Prostate gland (tissue), 2 donors: ENCODE measurements around the gene POU2F1.

ENCODE experiments used
- POLR2A ChIP-seq: fragments of 450-650 bp; IDR thresholded peaks from one replicate; pipeline ENCODE4 v1.6.1; 2016; ENCODE audit warnings: antibody characterized with exemption, mild to moderate bottlenecking
- POLR2AphosphoS5 ChIP-seq: sonication (generic); formaldehyde crosslinking; IDR thresholded peaks from one replicate; pipeline ENCODE4 v1.6.1; 2017; ENCODE audit warnings: antibody characterized with exemption
- TF ChIP-seq, protein P1 (sequence below), 4 experiments: fragments of 200-600 bp in 2 of 4; fragments of 450-650 bp in 2 of 4; sonication (generic) in 2 of 4; IDR thresholded peaks; 1 replicate in 3 of 4; 2 replicates in 1 of 4; pipeline ENCODE4 v1.5.1; 2016 to 2019; ENCODE audit warnings: antibody characterized with exemption in 4 of 4, mild to moderate bottlenecking in 2 of 4, moderate library complexity in 2 of 4

DNA sequence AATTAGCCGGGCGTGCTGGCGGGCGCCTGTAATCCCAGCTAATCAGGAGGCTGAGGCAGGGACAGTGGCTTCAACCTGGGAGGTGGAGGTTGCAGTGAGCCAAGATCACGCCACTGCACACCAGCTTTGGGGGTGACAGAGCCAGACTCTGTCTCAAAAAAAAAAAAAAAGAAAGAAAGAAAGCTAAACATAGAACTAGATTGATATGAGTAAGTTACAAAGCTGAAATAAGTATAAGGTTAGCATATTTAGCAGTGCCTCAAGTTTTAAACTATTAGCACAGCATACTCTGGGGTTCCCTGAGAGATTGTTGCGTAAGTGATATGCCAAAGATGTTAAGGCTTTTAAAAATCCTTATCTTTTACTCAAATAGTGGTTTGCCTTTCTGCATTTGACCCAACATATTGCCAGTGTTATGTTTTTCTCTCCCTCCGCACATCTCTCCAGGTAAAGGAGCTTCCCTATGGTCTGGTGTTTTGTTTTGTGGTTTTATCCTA lies 171.6 kb downstream of the POU2F1 start:
- TF ChIP-seq, protein P1, sequence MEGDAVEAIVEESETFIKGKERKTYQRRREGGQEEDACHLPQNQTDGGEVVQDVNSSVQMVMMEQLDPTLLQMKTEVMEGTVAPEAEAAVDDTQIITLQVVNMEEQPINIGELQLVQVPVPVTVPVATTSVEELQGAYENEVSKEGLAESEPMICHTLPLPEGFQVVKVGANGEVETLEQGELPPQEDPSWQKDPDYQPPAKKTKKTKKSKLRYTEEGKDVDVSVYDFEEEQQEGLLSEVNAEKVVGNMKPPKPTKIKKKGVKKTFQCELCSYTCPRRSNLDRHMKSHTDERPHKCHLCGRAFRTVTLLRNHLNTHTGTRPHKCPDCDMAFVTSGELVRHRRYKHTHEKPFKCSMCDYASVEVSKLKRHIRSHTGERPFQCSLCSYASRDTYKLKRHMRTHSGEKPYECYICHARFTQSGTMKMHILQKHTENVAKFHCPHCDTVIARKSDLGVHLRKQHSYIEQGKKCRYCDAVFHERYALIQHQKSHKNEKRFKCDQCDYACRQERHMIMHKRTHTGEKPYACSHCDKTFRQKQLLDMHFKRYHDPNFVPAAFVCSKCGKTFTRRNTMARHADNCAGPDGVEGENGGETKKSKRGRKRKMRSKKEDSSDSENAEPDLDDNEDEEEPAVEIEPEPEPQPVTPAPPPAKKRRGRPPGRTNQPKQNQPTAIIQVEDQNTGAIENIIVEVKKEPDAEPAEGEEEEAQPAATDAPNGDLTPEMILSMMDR (IDR thresholded peaks at IDR 0.05): no peak
- TF ChIP-seq POLR2AphosphoS5: no peak
- no peak for TF ChIP-seq POLR2A
